ENCODE results near the gene ZC3H13. TPM values are rescaled to one million over a fixed set of nuclear protein-coding genes. Genes with fewer than 3 reads are reported as not detected.

The ZC3H13 gene
- total and polyA plus RNA-seq, 2 donors (not counting 1 experiment from before 2014, with no cell fraction given): 4.8 to 65.7 TPM

DNA sequence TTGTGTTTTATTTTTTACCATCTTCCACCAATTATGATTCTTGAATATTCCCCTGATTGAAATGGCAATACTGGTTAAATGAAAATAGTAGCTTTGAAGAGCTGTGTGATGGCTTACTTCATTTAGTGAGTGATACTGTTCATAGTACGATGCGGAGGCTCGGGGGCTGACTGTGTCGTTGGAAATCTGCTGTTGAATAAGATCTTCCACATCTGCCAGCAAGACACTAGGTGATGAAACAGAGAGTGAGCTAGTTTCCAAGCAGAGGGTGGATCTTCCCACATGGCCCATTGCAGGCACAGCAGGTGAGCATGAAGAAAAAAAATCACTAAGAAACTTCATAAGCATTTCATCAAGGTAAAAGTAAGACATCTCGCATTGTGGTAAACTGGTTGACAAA is 29.8 kb upstream of the ZC3H13 start:
- POLR2A ChIA-PET: no interaction called here
- Histone ChIP-seq H3K36me3 (replicated peaks in 1 of 2; ENCODE audit: control extremely low read depth in 1 of 2, control insufficient read depth in 1 of 2, extremely low read depth in 1 of 2, insufficient read depth in 2 of 2, low read length in 1 of 2) (no peaks in the 10 kb centered on the region), H3K27me3 (replicated peaks in 1 of 4; ENCODE audit: control extremely low read depth in 1 of 4, control insufficient read depth in 3 of 4, insufficient read depth in 4 of 4, low read length in 3 of 4) (no peaks in the 10 kb centered on the region), H3K4me2 (replicated peaks; ENCODE audit: low read depth, low read length, poor library complexity, severe bottlenecking) (no peak overlapping the region), H3K79me2 (ENCODE audit: control insufficient read depth, insufficient read depth, low read length) (no peaks in the 10 kb centered on the region), H4K20me1 (ENCODE audit: control insufficient read depth, insufficient read depth, low read length, poor library complexity, severe bottlenecking) (no peaks in the 10 kb centered on the region), H3K27ac (ENCODE audit: low read length in 2 of 2) (no peak overlapping the region), H3K4me1 (ENCODE audit: control insufficient read depth in 2 of 2, insufficient read depth in 2 of 2, low read length in 2 of 2) (no peaks in the 10 kb centered on the region), H3K9me3 (ENCODE audit: control extremely low read depth in 1 of 3, control insufficient read depth in 2 of 3, insufficient read depth in 1 of 3, low read length in 2 of 3) (no peaks in the 10 kb centered on the region), H2AFZ (ENCODE audit: insufficient read depth, low read depth, low read length, poor library complexity, severe bottlenecking) (no peak overlapping the region), H3K4me3 (ENCODE audit: control extremely low read depth in 1 of 5, extremely low read depth in 1 of 5, insufficient read depth in 1 of 5, low read depth in 2 of 5, low read length in 4 of 5) (no peak overlapping the region), H3K9ac (ENCODE audit: low read length) (no peak overlapping the region)
- H3K4me3 Mint-ChIP-seq: no peak overlapping the region
- no peaks in the 10 kb centered on the region for H3K27me3 Mint-ChIP-seq
- no peaks in the 10 kb centered on the region for H3K9me3 Mint-ChIP-seq (ENCODE audit: insufficient read depth)
- CTCF ChIA-PET: interaction anchor here (1.2 kb wide), 1 partner anchor 10 kb away, joined by 3 read pairs; no protein-coding TSS in a partner anchor
- WGBS (ENCODE audit: insufficient coverage): 97% methylated on average over 4 of the region's 5 CpGs
- ATAC-seq (ENCODE audit: low read depth) (no peak), DNase-seq (no peak)
- intact Hi-C loops (cut with micrococcal nuclease): no loop called here
- TF ChIP-seq EZH2 (IDR thresholded peaks at IDR 0.05; ENCODE audit: borderline replicate concordance, insufficient read depth, low read depth, low read length, poor library complexity, severe bottlenecking): no peak
- TF ChIP-seq CTCF (IDR thresholded peaks at IDR 0.05): no peak
- no peaks in the 10 kb centered on the region for H3K4me1 Mint-ChIP-seq
- H3K27ac Mint-ChIP-seq: no peak overlapping the region

- Histone ChIP-seq H3K9me3 (ENCODE audit: control extremely low read depth in 1 of 3, control insufficient read depth in 2 of 3, insufficient read depth in 1 of 3, low read length in 2 of 3) (no peaks in the 10 kb centered on the region), H3K27ac (ENCODE audit: low read length in 2 of 2) (no peak overlapping the region), H2AFZ (ENCODE audit: insufficient read depth, low read depth, low read length, poor library complexity, severe bottlenecking) (no peak overlapping the region), H3K4me3 (ENCODE audit: control extremely low read depth in 1 of 5, extremely low read depth in 1 of 5, insufficient read depth in 1 of 5, low read depth in 2 of 5, low read length in 4 of 5) (no peak overlapping the region), H3K79me2 (ENCODE audit: control insufficient read depth, insufficient read depth, low read length) (no peaks in the 10 kb centered on the region), H3K4me1 (ENCODE audit: control insufficient read depth in 2 of 2, insufficient read depth in 2 of 2, low read length in 2 of 2) (no peaks in the 10 kb centered on the region), H3K9ac (ENCODE audit: low read length) (no peak overlapping the region), H3K4me2 (replicated peaks; ENCODE audit: low read depth, low read length, poor library complexity, severe bottlenecking) (no peak overlapping the region), H4K20me1 (ENCODE audit: control insufficient read depth, insufficient read depth, low read length, poor library complexity, severe bottlenecking) (no peaks in the 10 kb centered on the region), H3K27me3 (replicated peaks in 1 of 4; ENCODE audit: control extremely low read depth in 1 of 4, control insufficient read depth in 3 of 4, insufficient read depth in 4 of 4, low read length in 3 of 4) (no peaks in the 10 kb centered on the region), H3K36me3 (replicated peaks in 1 of 2; ENCODE audit: control extremely low read depth in 1 of 2, control insufficient read depth in 1 of 2, extremely low read depth in 1 of 2, insufficient read depth in 2 of 2, low read length in 1 of 2) (no peaks in the 10 kb centered on the region)
- DNase-seq: no peak
- no peak for ATAC-seq (ENCODE audit: low read depth)
- intact Hi-C loops (cut with micrococcal nuclease): no loop called here
- no peak overlapping the region for H3K27ac Mint-ChIP-seq
- ChIA-PET POLR2A (no interaction called here), CTCF (no interaction called here)
- no peaks in the 10 kb centered on the region for H3K4me1 Mint-ChIP-seq
- H3K27me3 Mint-ChIP-seq: no peaks in the 10 kb centered on the region
- no peak overlapping the region for H3K4me3 Mint-ChIP-seq
- no CpG with 5 or more reads among the region's 2 CpGs for WGBS (ENCODE audit: insufficient coverage)
- H3K9me3 Mint-ChIP-seq (ENCODE audit: insufficient read depth): no peaks in the 10 kb centered on the region
- TF ChIP-seq EZH2 (IDR thresholded peaks at IDR 0.05; ENCODE audit: borderline replicate concordance, insufficient read depth, low read depth, low read length, poor library complexity, severe bottlenecking) (no peak), CTCF (IDR thresholded peaks at IDR 0.05) (no peak)
Observed at GRCh38 chr13:46079770-46080169, 27.2 kb upstream of the ZC3H13 start.

Measured in B cell (primary cell).